Measurements from ENCODE around the gene NRXN2. TPM values are rescaled to one million over a fixed set of nuclear protein-coding genes. Genes with fewer than 3 reads are reported as not detected.

Gene NRXN2
- total RNA-seq, 4 donors from 2014 or later: 1.6 to 4.2 (median 3.0) TPM

- Histone ChIP-seq H3K4me3 (no peak overlapping the region), H3K9me3 (no peaks in the 10 kb centered on the region), H3K4me1 (no peaks in the 10 kb centered on the region), H3K27ac (no peak overlapping the region), H3K27me3 (no peaks in the 10 kb centered on the region), H3K36me3 (no peaks in the 10 kb centered on the region)
- DNase-seq: no peak
- TF ChIP-seq POLR2A (IDR thresholded peaks at IDR 0.05) (no peak), CTCF (IDR thresholded peaks at IDR 0.05) (no peak)
Measured at GRCh38 chr11:64568041-64568571, 154.9 kb downstream of the NRXN2 start.

- no peaks in the 10 kb centered on the region for H3K27me3 ChIP-seq
- no peaks in the 10 kb centered on the region for H3K36me3 ChIP-seq
- no peak overlapping the region for H3K27ac ChIP-seq
- TF ChIP-seq CTCF (IDR thresholded peaks at IDR 0.05): no peak
- TF ChIP-seq POLR2A (IDR thresholded peaks at IDR 0.05): no peak
- H3K4me3 ChIP-seq: no peak overlapping the region
- DNase-seq: peak in 1 of 3 donors; percentile 36
- H3K9me3 ChIP-seq: no peaks in the 10 kb centered on the region
- no peaks in the 10 kb centered on the region for H3K4me1 ChIP-seq
Measured at GRCh38 chr11:64566915-64567891, 155.8 kb downstream of the NRXN2 start.

GRCh38 chr11:64566042-64566914, 156.7 kb downstream of the NRXN2 start:
- Histone ChIP-seq H3K4me1 (no peaks in the 10 kb centered on the region), H3K27ac (no peak overlapping the region), H3K4me3 (no peak overlapping the region), H3K9me3 (no peaks in the 10 kb centered on the region), H3K36me3 (no peaks in the 10 kb centered on the region), H3K27me3 (no peaks in the 10 kb centered on the region)
- DNase-seq: peak in 2 of 3 donors; percentile 22 to 68
- no peak for TF ChIP-seq POLR2A (IDR thresholded peaks at IDR 0.05)

- no peak overlapping the region for H3K4me3 ChIP-seq
- TF ChIP-seq CTCF (IDR thresholded peaks at IDR 0.05): no peak
- no peak for TF ChIP-seq POLR2A (IDR thresholded peaks at IDR 0.05)
- no peaks in the 10 kb centered on the region for H3K36me3 ChIP-seq
- H3K27ac ChIP-seq: no peak overlapping the region
- H3K4me1 ChIP-seq: no peaks in the 10 kb centered on the region
- no peaks in the 10 kb centered on the region for H3K27me3 ChIP-seq
- peak in 1 of 3 donors; percentile 31 for DNase-seq
- no peaks in the 10 kb centered on the region for H3K9me3 ChIP-seq
Measured at GRCh38 chr11:64564947-64565889, 157.8 kb downstream of the NRXN2 start.

- no peaks in the 10 kb centered on the region for H3K27me3 ChIP-seq
- no peak overlapping the region for H3K27ac ChIP-seq
- no peaks in the 10 kb centered on the region for H3K9me3 ChIP-seq
- peak in 1 of 3 donors; percentile 25 for DNase-seq
- TF ChIP-seq POLR2A (IDR thresholded peaks at IDR 0.05): no peak
- TF ChIP-seq CTCF (IDR thresholded peaks at IDR 0.05): no peak
- H3K4me1 ChIP-seq: no peaks in the 10 kb centered on the region
- H3K4me3 ChIP-seq: no peak overlapping the region
- no peaks in the 10 kb centered on the region for H3K36me3 ChIP-seq
Measured at GRCh38 chr11:64564419-64564818, 158.6 kb downstream of the NRXN2 start.
